Measurements from ENCODE around the gene TMEM115.

DNA sequence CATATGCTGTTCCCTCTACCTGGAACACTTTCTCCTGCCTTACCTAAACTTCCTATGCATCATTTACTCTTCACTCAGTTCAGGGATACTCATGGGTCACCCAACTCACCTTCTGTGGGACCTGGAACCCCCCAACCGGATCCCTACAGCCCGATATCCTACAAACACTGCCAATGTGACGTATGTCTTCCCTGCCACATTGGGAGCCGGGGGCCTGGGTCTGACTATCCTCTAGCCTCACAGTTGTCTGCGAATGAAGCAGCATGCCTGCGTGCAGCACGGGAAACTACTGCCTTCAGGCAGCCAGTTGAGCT, 9.2 kb downstream of the TMEM115 start:
- TF ChIP-seq CTCF (IDR thresholded peaks at IDR 0.05) (no peak), POLR2A (IDR thresholded peaks at IDR 0.05) (no peak)
